Measurements from ENCODE around the gene BRAF. TPM values are rescaled to one million over a fixed set of nuclear protein-coding genes. Genes with fewer than 3 reads are reported as not detected.
"Not testable (repeated sequence)": the region's sequence is repeated elsewhere in the genome, so short reads cannot be mapped to it uniquely, and the experiment has no call there.

BRAF gene
- total RNA-seq, 1 donor from 2014 or later: 16.6 TPM

DNA sequence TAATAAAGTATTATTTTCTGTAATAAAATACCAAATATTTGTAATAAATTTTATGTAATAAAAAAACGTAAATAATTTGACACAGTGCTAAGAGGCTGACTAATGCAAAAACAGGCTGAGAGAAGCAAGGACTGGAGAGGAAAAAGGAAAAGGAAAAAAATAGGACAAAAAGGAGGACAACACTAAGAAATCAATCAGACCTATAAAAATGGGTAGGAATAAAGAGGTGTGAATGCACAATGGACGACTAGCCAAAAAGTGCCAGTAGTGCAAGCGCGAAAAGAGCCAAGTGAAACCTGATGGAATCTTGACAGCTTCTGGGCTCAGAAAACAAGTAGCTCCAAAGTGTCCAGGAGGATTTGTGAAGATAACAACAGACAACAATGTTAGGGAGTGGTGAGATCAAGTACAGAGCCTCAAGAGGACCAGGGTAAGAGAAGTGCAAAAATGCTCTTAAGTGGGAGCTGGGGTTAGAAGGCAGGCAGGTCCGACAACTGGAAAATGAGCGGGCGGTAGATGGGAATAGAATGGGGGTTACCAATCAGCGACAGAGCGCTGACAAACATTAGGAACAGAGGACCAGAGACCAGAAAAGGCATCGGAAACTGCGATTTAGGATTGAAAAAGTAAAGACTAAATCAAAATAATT, 1.2 kb downstream of the BRAF start:
- intact Hi-C loops (cut with DNase I): no loop called here
- DNase-seq (no peak), ATAC-seq (ENCODE audit: poor library complexity) (peak; percentile 69)

DNA sequence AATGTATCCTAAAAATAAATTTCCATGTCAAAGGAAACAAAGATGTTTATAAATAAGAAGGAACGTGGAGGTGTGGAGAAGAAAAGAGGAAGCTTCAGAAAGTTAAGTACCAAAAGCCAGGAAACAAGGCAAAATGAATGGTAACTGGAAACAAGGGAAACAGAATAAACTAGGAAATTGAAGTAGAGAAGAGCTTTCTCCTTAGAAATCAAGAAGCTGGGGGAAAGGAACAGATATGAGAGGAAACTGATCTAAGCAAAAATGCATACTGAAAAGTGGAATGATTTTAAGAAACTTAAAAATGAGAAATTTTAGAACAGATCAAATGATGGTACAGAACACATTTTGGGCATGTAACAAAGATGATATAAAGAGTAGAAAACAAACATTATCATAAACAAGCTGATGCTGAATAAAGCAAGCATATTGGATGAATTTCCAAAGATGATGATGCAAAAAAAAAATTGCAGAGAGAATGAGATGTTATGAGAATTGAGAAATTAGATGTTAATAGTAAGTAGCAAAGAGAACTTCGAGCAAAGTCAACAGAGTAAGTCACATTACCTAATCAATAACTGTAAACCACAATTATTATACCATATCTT, 1.9 kb downstream of the BRAF start:
- intact Hi-C loops (cut with DNase I): no loop called here
- no peak for ATAC-seq (ENCODE audit: poor library complexity)
- DNase-seq: no peak

DNA sequence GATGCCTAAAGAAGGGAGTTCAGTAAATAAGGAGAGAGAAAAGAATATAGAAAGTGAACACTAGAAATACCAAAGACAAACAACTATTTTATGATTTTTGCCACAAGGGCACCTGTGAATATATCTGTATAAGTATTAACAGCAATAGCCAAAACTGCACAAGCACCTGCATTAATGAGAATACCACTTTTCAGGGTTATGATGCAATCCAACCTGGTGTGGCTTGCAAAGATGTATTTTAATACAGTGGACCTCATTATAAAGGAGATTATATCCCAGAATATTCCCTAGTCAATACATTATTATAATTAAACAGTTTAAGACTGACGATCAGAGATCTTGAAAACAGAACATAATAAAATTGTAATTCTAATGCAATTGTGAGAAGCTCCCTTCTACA, 4.0 kb downstream of the BRAF start:
- no peak for ATAC-seq (ENCODE audit: poor library complexity)

DNA sequence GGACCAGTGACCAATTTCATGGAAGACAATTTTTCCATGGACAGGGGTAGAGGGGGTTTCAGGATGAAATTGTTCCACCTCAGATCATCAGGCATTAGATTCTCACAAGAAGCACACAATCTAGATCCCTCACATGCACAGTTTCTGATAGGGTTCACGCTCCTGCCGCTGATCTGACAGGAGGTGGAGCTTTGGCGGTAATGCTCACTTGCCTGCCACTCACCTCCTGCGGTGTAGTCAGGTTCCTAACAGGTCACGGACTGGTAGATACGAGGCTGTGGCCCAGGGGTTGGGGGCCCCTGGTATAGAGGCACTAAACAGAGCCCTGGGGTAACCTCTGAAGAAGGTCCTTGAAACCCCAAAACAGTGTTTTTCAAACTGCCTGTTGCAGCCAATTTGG, 6.5 kb downstream of the BRAF start:
- intact Hi-C loops (cut with DNase I): no loop called here
- no peak for DNase-seq
- ATAC-seq (ENCODE audit: poor library complexity): no peak

More for the DNA sequence above, 4.0 kb downstream of the BRAF start:
- intact Hi-C loops (cut with DNase I): no loop called here
- DNase-seq: no peak

DNA sequence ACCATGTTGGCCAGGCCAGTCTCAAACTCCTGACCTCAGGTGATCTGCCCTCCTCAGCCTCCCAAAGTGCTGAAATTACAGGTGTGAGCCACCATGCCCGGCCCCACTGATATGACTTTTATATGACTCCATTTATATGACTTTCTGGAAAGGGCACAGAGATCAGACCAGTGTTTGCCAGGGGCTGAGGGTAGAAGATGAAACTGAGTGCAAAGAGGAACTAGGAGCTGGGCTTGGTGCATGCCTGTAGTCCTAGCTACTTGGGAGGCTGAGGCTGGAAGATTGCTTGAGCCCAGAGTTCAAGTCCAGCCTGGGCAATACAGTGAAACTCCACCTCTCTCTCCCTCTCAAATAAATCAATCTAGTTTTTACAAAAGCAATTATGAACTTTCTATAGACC, 7.5 kb downstream of the BRAF start:
- no peak for ATAC-seq (ENCODE audit: poor library complexity)
- no peak for DNase-seq
- intact Hi-C loops (cut with DNase I): no loop called here

DNA sequence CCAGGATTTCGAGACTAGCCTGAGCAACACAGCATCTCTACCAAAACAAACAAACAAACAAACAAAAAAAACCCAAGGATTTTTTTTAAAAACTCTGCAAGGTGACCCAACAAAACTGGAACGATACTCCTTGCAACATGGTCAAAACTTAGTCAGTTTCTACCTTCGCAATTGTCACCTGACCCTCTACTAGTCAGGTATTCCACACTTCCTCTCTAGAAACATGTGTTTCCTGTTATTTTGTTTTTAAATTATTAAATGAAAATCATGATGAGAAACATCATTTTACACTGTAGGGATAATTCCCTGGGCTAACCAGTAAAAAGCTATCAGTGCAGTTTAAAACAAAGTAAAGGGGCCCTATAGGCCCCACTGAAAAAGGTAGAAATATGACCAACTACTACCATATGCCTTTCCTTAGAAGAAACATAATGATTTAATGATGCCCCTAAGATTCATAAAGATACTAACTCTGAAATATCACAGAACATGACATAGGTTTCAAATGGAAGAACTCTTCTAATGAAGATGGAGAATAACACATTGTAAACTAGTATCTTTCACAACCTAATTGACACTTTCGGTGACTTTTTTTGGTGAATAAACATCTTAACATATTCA, 8.7 kb downstream of the BRAF start:
- intact Hi-C loops (cut with DNase I): no loop called here
- no peak for DNase-seq
- ATAC-seq (ENCODE audit: poor library complexity): no peak

DNA sequence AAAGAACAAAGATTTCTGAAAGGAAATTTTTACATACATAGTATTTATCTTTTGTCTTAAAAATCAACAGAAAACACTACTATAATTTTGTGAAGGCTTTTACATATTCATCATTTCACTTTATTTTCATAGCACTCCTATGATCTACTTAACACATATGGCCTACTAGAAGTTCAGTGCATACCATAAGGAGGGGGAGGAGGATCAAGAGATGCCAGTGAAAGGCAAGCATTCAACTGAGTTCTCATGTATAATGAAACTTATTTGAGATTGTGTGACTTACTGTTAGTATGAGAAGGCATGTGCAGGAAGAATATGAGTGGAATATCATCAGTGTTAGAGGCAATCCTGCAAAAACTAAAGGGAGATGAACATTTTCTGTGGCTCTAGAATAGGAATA, 10.6 kb downstream of the BRAF start:
- DNase-seq (no peak), ATAC-seq (ENCODE audit: poor library complexity) (no peak)
- intact Hi-C loops (cut with DNase I): no loop called here

DNA sequence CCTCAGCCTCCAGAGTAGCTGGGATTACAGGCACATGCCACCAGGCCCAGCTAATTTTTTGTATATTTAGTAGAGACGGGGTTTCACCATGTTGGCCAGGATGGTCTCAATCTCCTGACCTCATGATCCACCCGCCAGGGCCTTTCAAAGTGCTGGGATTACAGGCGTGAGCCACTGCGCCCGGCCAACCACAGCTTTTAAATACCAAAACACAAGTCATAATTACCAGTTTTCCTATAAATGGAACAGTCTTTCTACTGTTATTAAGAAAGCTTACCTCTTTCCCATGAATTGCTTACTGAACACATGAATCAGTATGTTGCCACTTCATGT, 11.2 kb downstream of the BRAF start:
- intact Hi-C loops (cut with DNase I); ATAC-seq (ENCODE audit: poor library complexity); DNase-seq: not testable (repeated sequence)

DNA sequence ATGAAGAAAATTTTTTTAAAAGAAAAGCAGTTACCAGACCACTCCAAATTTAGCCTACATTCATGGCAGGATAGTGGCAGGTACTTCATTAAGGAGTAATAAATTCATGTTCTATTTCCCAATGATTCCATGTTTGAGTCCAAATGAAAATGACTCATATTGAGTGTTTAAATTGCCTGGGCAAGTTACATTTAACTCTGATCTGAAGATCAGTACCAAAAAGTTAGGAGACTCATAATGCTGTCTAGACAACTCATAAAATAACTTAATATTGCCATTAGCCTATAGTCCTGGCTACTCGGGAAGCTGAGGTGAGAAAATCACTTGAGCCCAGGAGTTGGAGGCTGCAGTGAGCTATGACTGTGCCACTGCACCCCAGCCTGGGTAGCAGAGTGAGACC, 13.0 kb downstream of the BRAF start:
- no peak for ATAC-seq (ENCODE audit: poor library complexity)
- no peak for DNase-seq
- intact Hi-C loops (cut with DNase I): no loop called here

DNA sequence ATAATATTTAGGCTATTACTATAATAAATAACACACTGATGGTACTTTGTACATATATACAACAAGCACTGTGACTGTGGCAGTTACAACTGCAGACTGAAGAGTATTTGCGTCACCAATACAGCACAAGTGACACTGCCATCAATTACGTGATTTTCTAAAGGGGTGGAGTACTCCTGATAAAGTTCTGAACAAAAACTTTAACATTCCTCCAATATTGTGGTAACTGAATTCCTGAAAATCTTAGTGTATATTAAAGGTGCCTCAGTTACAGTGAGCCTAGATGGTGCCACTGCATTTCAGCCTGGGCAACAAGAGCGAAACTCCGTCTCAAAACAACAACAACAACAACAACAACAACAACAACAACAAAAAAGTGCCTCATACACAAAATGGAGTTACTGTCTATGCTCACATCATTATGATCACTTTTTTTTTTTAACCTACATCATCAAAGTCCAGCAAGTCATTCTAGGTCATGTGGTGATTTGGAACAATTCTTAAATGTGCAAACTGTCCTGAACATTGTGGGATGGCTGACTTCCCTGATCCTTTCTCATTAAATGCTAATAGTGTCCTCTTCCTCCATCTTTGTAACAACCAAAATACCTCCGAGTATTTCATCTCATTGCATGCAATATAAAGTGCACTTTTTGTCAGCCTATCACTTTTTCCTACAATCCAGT, 15.1 kb downstream of the BRAF start:
- ATAC-seq (ENCODE audit: poor library complexity): no peak
- DNase-seq: no peak
- intact Hi-C loops (cut with DNase I): no loop called here

DNA sequence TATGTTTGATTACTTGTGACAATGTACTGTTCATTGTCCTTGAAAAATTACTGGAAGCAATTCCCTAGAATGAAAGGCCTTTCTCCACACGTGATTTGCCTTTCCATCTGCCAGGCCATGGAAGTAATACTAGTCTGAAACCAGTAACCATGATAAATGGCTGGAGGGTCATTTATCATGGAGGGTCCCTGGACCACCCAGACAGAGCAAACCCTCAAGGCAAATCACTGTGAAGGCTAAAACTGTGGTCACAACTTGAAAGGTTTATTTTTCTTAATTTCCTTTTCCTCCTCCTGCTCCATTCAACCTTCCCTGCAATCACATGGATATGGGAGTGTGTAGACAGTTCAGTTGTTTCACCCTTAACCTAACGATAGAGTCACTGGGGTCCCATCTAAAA, 16.4 kb downstream of the BRAF start:
- intact Hi-C loops (cut with DNase I): no loop called here
- ATAC-seq (ENCODE audit: poor library complexity) (no peak), DNase-seq (no peak)

DNA sequence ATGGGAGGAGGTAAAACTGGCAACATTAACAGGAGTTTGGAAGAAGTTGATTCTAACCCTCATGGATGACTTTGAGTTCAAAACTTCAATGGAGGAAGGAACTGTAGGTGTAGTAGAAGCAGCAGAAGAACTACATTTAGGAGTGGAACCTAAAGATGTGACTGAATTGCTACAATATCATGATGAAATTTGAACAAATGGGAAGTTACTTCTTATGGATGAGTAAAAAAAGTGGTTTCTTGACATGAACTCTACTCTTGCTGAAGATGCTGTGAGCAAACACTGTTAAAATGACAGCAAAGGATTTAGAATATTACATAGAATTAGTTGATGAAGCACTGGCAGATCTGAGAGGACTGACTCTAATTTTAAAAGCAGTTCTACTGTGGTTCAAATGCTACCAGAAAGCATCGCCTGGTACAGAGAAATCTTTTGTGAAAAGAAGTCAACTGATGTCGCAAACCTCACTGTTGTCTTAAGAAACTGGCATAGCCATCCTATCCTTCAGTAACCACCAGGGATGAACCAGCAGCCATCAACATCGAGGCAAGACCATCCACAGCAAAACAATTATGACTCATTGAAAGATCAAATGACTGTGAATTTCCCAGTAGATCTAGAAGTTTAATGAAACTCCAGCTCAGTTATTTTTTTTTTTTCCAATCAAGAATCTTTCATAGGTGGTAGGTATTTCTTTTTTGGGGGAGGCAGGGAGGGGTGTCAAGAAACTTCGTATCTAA, 20.8 kb downstream of the BRAF start:
- ATAC-seq (ENCODE audit: poor library complexity) (no peak), DNase-seq (no peak)
- intact Hi-C loops (cut with DNase I): no loop called here

DNA sequence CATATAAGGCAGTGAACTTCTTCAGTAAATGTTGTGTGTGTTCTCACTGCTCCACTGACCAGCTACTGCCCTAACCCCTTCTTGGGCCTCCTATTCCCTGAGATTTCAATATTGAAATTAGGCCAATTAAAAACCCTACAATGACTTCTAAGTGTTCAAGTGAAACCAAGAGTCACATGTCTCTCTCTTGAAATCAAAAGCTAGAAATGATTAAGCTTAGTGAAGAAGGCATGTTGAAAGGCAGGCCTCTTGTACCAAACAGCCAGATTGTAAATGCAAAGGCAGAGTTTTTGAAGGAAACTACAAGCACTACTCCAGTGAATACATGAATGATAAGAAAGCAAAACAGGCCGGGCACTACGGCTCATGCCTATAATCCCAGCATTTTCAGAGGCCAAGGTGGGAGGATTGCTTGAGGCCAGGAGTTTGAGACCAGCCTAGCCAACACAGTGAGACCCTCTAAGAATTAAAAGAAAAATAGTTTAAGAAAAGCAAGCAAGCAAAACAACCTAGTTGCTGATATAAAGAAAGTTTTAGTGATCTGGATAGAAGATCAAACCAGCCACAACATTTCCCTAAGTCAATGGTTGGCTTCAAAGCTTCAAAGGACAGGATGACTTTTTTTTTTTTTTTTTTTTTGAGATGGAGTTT, 22.3 kb downstream of the BRAF start:
- no peak for DNase-seq
- no peak for ATAC-seq (ENCODE audit: poor library complexity)
- intact Hi-C loops (cut with DNase I): no loop called here

DNA sequence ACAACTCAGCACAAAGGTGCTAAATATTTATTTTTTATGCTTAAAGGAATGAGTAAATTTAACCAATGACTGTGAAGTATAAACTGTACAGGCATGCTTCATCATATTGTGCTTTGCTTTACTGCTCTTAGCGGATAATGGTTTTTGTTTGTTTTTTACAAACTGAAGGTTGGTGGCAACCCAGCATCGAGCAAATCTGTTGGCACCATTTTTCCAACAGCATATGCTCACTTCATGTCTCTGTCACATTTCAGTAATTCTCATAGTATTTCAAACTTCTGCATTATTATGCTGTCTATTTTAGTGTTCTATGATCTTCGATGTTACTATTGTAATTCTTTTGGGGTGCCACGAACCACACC, 22.8 kb downstream of the BRAF start:
- ATAC-seq (ENCODE audit: poor library complexity) (no peak), DNase-seq (no peak)
- intact Hi-C loops (cut with DNase I): no loop called here

DNA sequence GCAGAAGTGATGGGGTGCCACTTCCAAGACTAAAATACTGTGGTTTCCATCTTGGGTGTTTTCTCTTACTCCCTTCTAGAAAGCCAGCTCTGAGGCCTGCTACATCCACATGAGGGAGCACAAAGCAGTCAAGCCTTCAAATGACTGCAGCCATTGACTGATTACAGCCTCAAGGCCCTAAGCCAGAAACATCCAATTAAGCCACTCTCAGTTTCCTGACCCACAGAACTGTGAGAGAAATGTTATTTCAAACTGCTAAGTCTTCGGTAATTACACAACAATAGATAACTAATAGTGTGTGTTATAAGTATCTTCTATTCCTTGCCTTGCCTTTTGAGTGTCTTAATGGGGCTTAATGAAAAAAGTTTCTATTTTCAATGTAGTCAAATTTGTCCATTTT, 24.8 kb downstream of the BRAF start:
- DNase-seq: no peak
- intact Hi-C loops (cut with DNase I): no loop called here
- peak; percentile 66 for ATAC-seq (ENCODE audit: poor library complexity)

DNA sequence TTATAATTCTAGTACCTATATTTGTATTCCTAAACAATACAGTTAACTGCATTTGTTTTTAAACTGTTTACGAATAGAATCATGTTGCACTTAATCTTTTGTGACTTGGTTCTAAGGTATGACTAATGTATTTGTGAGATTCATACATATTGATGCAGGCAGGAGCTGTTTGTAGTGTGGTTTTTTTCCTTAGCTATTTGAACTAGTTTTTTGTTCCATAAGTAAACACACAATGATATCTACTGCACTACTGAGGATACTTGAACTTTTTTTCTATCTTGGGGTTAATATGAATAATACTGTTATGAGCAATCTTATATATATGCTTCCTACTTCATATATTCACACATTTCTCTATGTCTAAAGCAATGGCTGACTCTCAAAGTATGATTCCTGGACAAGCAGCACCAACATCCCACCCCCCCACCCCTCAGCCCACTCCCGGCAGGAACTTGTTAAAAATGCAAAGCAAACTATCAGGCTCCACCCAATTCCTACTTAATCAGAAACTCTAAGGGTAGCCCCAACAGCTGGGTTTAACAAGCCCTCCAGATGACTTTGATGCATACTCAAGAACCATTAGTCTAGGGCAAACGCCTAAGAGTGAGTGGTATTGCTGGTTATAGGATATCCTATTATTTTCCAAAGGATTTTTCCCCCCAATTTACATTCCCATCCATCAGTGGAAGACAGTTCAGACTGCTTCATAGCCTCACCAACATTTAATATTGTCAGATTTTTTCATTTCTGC, 25.8 kb downstream of the BRAF start:
- DNase-seq (no peak), ATAC-seq (ENCODE audit: poor library complexity) (no peak)
- intact Hi-C loops (cut with DNase I): no loop called here

DNA sequence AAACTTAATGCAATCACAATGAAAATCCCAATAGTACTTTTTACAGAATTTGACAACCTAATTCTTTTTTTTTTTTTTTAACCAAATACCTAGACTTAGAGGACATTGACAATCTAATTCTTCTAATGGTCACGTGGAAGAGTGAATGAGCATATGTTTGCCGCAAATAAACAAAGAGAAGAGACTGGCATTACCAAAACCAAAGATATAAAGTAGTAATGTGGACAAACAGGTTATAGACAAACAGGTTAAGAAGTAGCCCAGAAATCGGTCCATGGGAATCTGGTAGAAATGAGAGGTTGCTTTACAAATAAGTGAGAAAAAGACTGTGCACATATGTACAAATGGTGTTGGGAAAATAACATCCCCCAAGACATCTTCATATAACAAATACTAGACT, 27.7 kb downstream of the BRAF start:
- intact Hi-C loops (cut with DNase I): no loop called here
- ATAC-seq (ENCODE audit: poor library complexity): no peak

DNA sequence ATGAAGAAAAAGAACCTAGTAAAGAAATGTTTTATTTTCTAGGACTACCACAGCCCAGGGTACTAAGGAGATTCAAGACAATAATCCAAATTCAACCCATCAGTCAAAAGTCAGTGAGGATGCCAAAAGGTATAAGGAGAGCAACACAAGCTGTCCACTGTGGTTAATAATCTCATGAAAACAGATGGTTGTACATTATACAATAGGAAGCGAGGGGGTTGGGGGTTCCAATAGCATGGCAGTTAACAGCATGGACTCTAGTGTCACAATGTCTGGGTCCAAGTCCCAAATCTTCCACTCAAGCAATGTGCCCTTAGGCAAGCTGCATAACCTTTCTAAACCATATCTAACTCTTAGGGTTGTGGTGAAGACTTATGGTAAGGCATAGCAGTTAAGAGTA, 35.1 kb downstream of the BRAF start:
- intact Hi-C loops (cut with DNase I): no loop called here
- ATAC-seq (ENCODE audit: poor library complexity) (no peak), DNase-seq (no peak)

More for the DNA sequence above, 27.7 kb downstream of the BRAF start:
- no peak for DNase-seq
